HG03439 (cell line): ENCODE data around the gene WNT7A.

Experiments
- ATAC-seq: cut with Tn5 transposase; IDR thresholded peaks from one replicate; pipeline ENCODE4 v1.9.1; 2021; ENCODE audit warnings: mild to moderate bottlenecking, moderate library complexity; ENCODE audit not compliant: unreplicated experiment

Gene WNT7A

DNA sequence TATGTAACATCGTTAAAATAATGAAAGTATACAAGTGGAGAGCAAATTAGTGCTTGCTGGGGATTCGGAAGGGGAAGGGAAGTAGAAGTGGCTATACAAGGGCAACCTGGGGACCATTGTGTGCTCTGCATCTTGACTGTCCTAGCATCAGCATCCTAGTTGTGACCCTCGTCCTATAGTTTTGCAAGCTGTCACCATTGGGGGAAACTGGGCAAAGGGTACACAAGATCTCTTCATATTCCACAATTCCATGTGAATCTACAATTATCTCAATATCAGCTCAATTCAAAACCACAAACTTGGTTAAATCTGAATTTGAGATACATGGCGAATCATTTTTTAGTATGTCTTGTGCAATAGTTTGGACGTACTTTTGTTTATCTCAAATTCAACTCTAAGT, 30.9 kb downstream of the WNT7A start:
- ATAC-seq, result no peak

DNA sequence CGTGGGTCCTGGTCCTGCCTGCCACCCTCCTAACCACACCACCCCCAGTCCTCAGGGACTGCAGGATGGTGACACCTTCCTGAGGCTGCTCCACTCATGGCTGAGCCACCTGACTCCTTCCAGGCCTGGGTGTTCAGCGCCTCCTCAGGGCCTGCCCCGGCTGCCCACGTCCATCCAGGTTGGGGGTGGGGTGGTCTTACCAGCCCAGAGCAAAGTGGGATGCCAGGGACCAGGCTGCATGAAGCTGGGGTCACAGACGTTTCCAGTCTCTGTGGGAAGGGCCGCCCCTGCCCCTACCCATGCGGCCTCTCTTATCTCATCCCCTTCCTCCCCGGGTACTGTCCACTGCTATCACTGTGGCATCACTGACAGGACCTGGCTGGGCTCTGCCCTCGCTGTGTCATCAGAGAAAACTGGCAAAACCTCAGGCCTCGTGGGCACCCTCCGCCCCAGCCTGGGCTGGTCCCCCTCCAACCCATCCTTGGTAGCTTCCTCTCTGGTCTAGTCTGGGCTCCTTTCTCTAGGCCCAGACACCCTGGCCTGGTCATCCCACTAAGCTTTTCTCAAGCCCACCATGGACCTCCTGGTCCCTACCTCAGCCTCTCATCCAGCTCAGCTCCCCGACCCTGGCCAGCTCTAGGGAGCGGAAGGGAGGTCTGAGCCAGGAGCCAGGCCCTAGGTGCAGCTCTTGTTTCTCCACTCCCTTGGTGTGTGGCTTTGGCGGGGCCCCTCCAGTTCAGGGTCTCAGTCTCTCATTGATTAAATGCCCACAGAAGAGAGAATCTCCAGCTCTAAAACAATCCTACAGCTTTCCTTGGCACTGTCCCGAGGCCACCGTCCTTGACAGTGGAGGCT, 32.9 kb downstream of the WNT7A start:
- no peak for ATAC-seq

DNA sequence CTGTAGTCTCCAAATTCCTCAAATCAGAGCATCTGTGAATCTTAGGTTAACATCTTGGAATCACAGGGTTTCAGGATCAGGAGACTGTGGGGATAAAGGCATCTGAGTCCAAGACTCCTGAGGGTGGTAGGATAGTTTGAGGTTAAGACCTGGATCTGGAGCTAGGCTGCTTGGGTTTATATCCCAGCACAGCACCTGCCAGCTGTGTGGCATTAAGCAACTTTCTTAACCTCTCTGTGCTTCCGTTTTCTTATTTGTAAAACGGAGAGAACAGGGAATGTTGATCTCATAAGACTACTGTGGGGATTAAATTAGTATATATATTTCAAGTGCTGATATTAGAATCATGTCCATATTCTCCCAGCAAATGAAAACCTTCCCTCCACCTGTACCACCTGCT, 33.6 kb downstream of the WNT7A start:
- no peak for ATAC-seq

GRCh38 chr3:13845806-13846205, 34.1 kb downstream of the WNT7A start:
- ATAC-seq, result no peak

GRCh38 chr3:13844911-13845310, 35.0 kb downstream of the WNT7A start:
- no peak for ATAC-seq

DNA sequence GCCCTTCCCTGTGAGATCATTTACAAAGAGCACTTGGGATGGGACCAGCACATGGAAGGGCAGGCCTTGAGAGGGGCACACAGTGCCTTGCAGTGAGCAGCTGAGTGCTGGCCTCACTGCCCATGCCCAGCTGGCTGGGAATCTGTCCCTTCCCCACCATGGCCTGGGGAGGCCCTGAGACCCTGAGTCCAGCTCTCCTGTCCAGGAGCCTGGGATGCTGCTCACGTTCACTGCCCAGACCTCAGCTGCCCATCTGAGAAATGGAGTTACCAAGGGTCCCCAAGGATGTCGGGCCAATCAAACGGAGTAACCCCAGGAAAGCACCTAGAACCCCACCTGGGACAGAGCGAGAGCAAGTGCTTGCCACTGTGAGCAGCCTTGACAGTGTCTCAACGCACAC, 35.6 kb downstream of the WNT7A start:
- ATAC-seq, result no peak

GRCh38 chr3:13843351-13843750, 36.5 kb downstream of the WNT7A start:
- no peak for ATAC-seq

- ATAC-seq, result no peak
Observed at GRCh38 chr3:13842226-13842625, 37.6 kb downstream of the WNT7A start.

GRCh38 chr3:13841826-13842225, 38.0 kb downstream of the WNT7A start:
- ATAC-seq, result no peak

- no peak for ATAC-seq
Observed at GRCh38 chr3:13841141-13841540, 38.7 kb downstream of the WNT7A start.

- ATAC-seq, result no peak
Observed at GRCh38 chr3:13840456-13840855, 39.4 kb downstream of the WNT7A start.

- no peak for ATAC-seq
Observed at GRCh38 chr3:13839726-13840340, 40.0 kb downstream of the WNT7A start.

GRCh38 chr3:13839253-13839652, 40.6 kb downstream of the WNT7A start:
- no peak for ATAC-seq

DNA sequence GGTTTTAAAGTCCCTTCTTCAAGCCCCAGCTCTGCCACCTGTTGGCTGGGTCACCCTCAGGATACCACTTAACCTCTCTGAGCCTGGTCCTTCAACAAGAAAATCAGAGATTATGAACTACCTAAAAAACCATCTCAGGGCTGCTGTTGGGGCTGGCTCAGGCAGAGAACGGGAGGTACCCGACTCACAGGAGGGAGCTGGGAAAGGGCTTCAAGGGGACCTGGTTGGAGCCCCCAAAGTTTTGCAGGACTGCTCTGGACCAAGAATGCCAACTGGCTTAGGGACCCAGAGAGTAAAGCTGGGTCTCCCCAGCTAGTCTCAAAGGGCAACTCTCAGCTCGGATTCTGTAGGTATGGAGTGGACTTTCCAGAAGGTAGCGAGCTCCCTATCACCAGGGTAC, 41.5 kb downstream of the WNT7A start:
- no peak for ATAC-seq

- ATAC-seq, result no peak
Observed at GRCh38 chr3:13837751-13838150, 42.1 kb downstream of the WNT7A start.

GRCh38 chr3:13836658-13837587, 42.9 kb downstream of the WNT7A start:
- no peak for ATAC-seq

GRCh38 chr3:13835246-13835645, 44.6 kb downstream of the WNT7A start:
- no peak for ATAC-seq

GRCh38 chr3:13834258-13835035, 45.4 kb downstream of the WNT7A start:
- ATAC-seq, result no peak

DNA sequence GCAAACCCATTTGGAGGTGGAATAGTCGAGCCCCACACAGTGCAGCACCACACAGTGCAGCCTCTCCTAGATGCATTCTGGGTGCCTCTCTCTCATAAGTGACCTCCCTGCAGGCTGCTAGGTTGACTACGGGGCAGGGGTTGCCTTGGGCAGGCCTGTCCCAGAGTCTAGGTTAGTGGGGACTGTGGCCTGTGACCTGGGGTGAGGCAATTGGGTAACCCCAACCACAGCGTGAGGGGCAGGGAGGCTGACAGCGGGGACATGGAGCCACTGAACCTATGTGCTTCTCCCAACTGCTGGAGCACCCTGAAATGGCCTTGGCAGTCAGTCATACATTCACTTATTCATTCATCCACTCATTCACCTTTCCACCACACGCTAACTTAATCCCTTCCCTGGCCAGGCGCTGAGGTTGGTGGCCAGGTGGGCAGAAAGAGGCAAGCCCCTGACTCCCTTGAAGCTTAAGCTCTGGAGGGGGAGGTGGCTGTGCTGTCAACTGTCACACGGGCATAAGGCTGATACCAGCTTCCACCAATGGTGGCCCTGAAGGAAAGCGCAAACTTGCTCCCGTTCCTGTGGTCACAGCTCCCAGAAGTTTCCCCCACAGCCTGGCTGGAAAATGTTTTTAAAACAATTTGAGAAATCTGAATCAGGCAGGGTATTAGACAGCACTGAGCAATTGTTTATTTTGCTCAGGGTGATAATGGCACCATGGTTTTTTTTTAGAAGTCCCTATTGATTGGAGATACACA, 46.2 kb downstream of the WNT7A start:
- no peak for ATAC-seq

- no peak for ATAC-seq
Observed at GRCh38 chr3:13832130-13832529, 47.7 kb downstream of the WNT7A start.
